GM12878 (cell line): ENCODE results near the gene SYNE4. TPM values are rescaled to one million over a fixed set of nuclear protein-coding genes. Genes with fewer than 3 reads are reported as not detected.
A peak's percentile ranks its signal among the peaks of the same experiment; 100 is the strongest.

Experiments
- ASH2L ChIP-seq: fragments of 300-600, 200-600 bp; sonication (generic); IDR thresholded peaks from 2 replicates; pipeline ENCODE4 v1.6.1; 2017; ENCODE audit warnings: low read depth, mild to moderate bottlenecking, borderline replicate concordance
- CBX5 ChIP-seq: sonication (generic); IDR thresholded peaks from 2 replicates; pipeline ENCODE4 v1.6.1; 2016; ENCODE audit warnings: low read depth, moderate library complexity, mild to moderate bottlenecking, inconsistent platforms
- CUX1 ChIP-seq: IDR thresholded peaks from 2 replicates; pipeline ENCODE4 v1.6.1; 2012; ENCODE audit warnings: improper control_type of control experiment, low read depth, low read length; ENCODE audit not compliant: insufficient replicate concordance
- DPF2 ChIP-seq: fragments of 450-650 bp; IDR thresholded peaks from 2 replicates; pipeline ENCODE4 v1.6.1; 2017; ENCODE audit warnings: mild to moderate bottlenecking
- E4F1 ChIP-seq: fragments of 450-650 bp; IDR thresholded peaks from 2 replicates; pipeline ENCODE4 v1.6.1; 2018; ENCODE audit warnings: borderline replicate concordance, mild to moderate bottlenecking; ENCODE audit not compliant: partially characterized antibody
- ETV6 ChIP-seq, 2 experiments: fragments of 450-650 bp in 1 of 2; IDR thresholded peaks in 1 of 2; conservative IDR thresholded peaks in 1 of 2; 2 replicates each; pipeline ENCODE4 v1.6.1; 2014; ENCODE audit warnings: antibody characterized with exemption in 1 of 2, borderline replicate concordance in 1 of 2, low read depth in 1 of 2, mild to moderate bottlenecking in 1 of 2, moderate library complexity in 1 of 2
- KDM1A ChIP-seq: fragments of 200-600 bp; sonication (generic); IDR thresholded peaks from 2 replicates; pipeline ENCODE4 v1.6.1; 2016; ENCODE audit warnings: borderline replicate concordance
- NBN ChIP-seq: fragments of 450-650 bp; IDR thresholded peaks from 2 replicates; pipeline ENCODE4 v1.6.1; 2016
- NR2F1 ChIP-seq: fragments of 450-650 bp; conservative IDR thresholded peaks from 2 replicates; pipeline ENCODE4 v1.6.1; 2017; ENCODE audit warnings: mild to moderate bottlenecking
- RBBP5 ChIP-seq: fragments of 200-600 bp; sonication (generic); conservative IDR thresholded peaks from 2 replicates; pipeline ENCODE4 v1.6.1; 2016
- RCOR1 ChIP-seq: conservative IDR thresholded peaks from 2 replicates; pipeline ENCODE4 v1.6.1; 2012; ENCODE audit warnings: low read depth, low read length, improper control_type of control experiment
- SMC3 ChIP-seq: IDR thresholded peaks from 2 replicates; pipeline ENCODE4 v1.6.1; 2011; ENCODE audit warnings: low read length, improper control_type of control experiment, borderline replicate concordance
- SREBF1 ChIP-seq: IDR thresholded peaks from 2 replicates; pipeline ENCODE4 v1.6.1; 2012; ENCODE audit warnings: mild to moderate bottlenecking, low read length
- TBL1XR1 ChIP-seq: IDR thresholded peaks from 2 replicates; pipeline ENCODE4 v1.6.1; 2012; ENCODE audit warnings: low read depth, low read length, improper control_type of control experiment
- ZBED1 ChIP-seq: IDR thresholded peaks from 2 replicates; pipeline ENCODE4 v1.6.1; 2016; ENCODE audit warnings: borderline replicate concordance
- ZBTB40 ChIP-seq: fragments of 450-650 bp; IDR thresholded peaks from 2 replicates; pipeline ENCODE4 v1.6.1; 2016; ENCODE audit warnings: mild to moderate bottlenecking, moderate library complexity, borderline replicate concordance
- ZNF384 ChIP-seq: IDR thresholded peaks from 2 replicates; pipeline ENCODE4 v1.6.1; 2012; ENCODE audit warnings: low read depth, mild to moderate bottlenecking, low read length, improper control_type of control experiment, borderline replicate concordance
- ZSCAN29 ChIP-seq: fragments of 450-650 bp; IDR thresholded peaks from 2 replicates; pipeline ENCODE4 v1.6.1; 2017; ENCODE audit warnings: mild to moderate bottlenecking, moderate library complexity
- polyA plus RNA-seq, 11 experiments: library from polyadenylated mRNA; depleted of rRNA in 4 of 11; unstranded in 6 of 11; stranded (reverse) in 5 of 11; fragments of >200 nt; fragmentation: Nextera tagmentation in 4 of 11; fragmentation: Illumina TruSeq in 1 of 11; extraction: Ambion mirVana in 4 of 11; extraction: Trizol in 1 of 11; gene quantifications; 1 replicate in 1 of 11; 2 replicates in 10 of 11; pipeline versions ENCODE4 v1.2.1 to v1.2.3, GENCODE V29; 2011 to 2016; ENCODE audit warnings: inconsistent platforms in 2 of 11, missing spikeins in 2 of 11, low read depth in 1 of 11
- total RNA-seq, 4 experiments: library from RNA; depleted of rRNA in 3 of 4; stranded (reverse); fragments of >200 nt in 3 of 4; fragmentation: Illumina TruSeq in 1 of 4; extraction: Trizol in 1 of 4; gene quantifications; 2 replicates each; pipeline versions ENCODE4 v1.2.1 to v1.2.3, GENCODE V29; 2013 to 2021

SYNE4 gene
- total and polyA plus RNA-seq, 10 of the 15 experiments (the other 5 are each of a cell fraction or from before 2014, with no cell fraction given): 0.35 to 1.2 (median 0.71) TPM

- TF ChIP-seq ZBTB40 (peak; percentile 87), ZBED1 (no peak), ZNF384 (no peak), CBX5 (no peak), NBN (0 out of 2 replicates have a peak, but pooled peaks have one; percentile 12), SREBF1 (no peak; the same call in 1 of the 2 replicates), TBL1XR1 (no peak), SMC3 (no peak), E4F1 (peak; percentile 67), ASH2L (peak; percentile 77; the same call in 1 of the 2 replicates), CUX1 (no peak), ETV6 (conservative IDR thresholded peaks at IDR 0.05 in 1 of 2, IDR thresholded peaks at IDR 0.05 in 1 of 2; ENCODE audit: borderline replicate concordance in 1 of 2, low read depth in 1 of 2) (no peak), RCOR1 (no peak), RBBP5 (0 out of 2 replicates have a peak, but pooled peaks have one; percentile 70), DPF2 (peak; percentile 92), NR2F1 (peak; percentile 100), ZSCAN29 (0 out of 2 replicates have a peak, but pooled peaks have one; percentile 58), KDM1A (no peak)
Measured at GRCh38 chr19:35995048-35995993, 13.3 kb downstream of the SYNE4 start, which contains the start of gene SDHAF1 (continued).
